ENCODE measurements around the gene TICRR.
"Not testable (repeated sequence)": the region's sequence is repeated elsewhere in the genome, so short reads cannot be mapped to it uniquely, and the experiment has no call there.

Gene TICRR

DNA sequence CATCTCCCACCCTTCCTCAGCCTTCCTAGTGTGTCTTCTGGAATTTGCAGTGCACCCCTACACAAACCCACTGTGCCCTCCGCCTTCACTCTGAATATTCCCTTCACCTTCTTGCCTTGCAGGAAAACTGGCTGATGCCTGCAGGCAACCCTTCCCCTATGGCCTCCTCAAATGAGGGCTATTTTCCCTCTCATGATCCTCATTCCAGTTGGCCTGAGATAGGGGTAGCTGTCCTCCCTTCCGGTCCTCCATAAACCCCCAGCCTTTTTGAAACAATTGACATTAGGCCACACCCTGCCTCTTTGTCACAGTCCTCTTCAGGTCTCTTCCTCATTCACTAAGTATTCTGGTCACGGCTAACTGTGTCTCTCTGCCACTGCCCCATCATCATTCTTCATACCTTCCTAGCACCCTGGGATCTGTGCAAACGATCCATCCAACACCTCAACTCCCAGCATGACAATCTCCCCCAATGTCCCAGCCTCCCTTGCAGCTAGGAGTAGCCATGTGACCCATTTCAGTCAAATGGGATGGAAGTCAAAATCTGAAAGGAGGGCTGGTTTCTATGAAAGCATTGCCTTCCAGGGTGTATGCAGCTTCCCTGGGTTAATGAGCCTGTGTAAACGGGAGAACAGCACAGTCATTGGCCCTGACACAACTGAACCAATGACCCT, 8.5 kb upstream of the TICRR start:
- no peak for DNase-seq

DNA sequence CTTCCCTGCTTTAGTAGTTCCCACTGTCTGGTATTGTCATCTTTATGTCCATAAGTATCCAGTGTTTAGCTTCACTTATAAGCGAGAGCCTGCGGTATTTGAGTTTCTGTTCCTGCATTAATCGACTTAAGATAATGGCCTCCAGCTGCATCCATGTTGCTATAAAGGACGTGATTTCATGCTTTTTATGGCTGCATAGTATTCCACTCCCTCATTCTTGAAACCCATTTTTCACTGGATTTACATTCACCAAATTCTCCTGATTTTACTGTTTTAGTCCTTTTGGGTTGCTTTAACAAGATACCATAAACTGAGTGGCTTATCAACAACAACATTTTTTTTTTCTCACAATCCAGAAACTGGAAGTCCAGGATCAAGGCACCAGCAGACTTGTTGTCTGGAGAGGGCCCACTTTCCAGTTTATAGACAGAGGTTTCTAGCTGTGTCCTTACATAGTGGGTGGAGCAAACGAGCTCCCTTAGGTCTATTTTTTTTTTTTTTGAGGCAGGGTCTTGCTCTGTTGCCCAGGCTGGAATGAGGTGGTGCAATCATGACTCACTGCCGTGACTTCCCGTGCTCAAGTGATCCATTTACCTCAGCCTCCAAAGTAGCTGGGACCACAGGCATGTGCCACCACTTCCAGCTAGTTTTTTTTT, 6.1 kb upstream of the TICRR start:
- DNase-seq, result no peak

DNA sequence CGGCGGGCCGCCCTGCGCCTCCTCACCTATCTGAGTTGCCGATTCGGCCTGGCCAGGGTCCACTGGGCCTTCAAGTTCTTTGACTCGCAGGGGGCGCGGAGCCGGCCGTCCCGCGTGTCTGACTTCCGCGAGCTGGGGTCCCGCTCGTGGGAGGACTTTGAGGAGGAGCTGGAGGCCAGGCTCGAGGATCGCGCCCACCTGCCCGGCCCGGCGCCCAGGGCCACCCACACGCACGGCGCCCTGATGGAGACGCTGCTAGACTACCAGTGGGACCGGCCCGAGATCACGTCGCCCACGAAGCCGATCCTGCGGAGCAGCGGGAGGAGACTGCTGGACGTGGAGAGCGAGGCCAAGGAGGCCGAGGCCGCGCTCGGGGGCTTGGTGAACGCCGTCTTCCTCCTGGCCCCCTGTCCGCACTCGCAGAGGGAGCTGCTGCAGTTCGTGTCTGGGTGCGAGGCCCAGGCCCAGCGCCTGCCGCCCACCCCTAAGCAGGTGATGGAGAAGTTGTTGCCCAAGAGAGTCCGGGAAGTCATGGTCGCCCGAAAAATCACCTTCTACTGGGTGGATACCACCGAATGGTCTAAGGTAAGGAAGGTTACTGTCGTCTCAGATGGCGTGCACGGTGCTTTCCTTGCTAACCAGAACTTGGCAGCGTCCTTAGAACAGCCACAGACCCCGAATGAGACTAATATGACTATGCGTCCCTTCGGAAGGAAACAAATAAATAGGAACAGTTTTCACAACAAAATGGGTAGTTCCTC, 567 bp downstream of the TICRR start:
- peak in 1 of 2 experiments; percentile 2 for DNase-seq

- no peak for DNase-seq
Observed at GRCh38 chr15:89576417-89576773, 1.1 kb downstream of the TICRR start.

GRCh38 chr15:89577776-89578115, 2.5 kb downstream of the TICRR start:
- no peak for DNase-seq

DNA sequence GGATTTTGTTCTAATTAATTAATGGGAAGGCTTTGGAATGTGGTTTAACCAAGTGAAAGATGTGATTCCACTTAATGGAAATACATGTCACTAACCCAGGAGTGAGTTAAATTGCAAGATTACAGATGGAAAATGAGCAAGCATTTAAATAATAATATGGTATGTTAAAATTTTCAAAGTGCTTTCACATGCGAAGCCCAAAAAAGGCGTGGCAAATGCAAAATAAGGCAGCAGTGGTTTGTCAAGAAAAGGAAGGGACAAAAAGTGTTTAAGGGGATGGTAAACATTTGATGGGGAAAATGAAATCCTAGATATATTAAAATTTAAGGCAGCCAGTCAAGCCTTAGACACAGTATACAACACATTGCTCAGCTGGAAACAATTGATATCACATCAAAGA, 2.9 kb downstream of the TICRR start:
- no peak for DNase-seq

- not testable (repeated sequence) for DNase-seq
Observed at GRCh38 chr15:89580747-89581146, 5.5 kb downstream of the TICRR start.

- DNase-seq, result no peak
Observed at GRCh38 chr15:89586651-89587050, 11.4 kb downstream of the TICRR start.

DNA sequence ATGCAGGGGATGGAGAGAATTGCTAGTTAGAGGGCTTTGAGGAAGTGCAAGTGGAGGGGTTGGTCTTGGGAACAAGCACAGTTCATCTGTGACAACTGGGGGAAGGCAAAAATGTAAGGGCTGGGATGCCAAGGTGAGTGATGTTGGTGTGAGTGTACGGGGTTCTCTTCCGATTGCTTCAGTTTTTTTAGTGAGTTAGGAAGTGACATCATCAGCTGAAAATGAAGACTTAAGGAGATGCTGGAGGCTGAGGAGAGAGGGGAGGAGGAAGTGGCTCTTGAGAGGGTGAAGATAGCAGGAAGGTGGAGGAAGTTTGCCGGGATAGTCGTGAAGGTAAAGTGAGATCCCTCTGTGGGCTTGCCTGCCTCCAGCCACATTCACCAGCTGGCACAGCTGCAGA, 12.7 kb downstream of the TICRR start:
- DNase-seq, result no peak

- no peak for DNase-seq
Observed at GRCh38 chr15:89591834-89592233, 16.6 kb downstream of the TICRR start.

- DNase-seq, result no peak
Observed at GRCh38 chr15:89593018-89593417, 17.7 kb downstream of the TICRR start.

GRCh38 chr15:89599021-89599420, 23.8 kb downstream of the TICRR start:
- no peak for DNase-seq

DNA sequence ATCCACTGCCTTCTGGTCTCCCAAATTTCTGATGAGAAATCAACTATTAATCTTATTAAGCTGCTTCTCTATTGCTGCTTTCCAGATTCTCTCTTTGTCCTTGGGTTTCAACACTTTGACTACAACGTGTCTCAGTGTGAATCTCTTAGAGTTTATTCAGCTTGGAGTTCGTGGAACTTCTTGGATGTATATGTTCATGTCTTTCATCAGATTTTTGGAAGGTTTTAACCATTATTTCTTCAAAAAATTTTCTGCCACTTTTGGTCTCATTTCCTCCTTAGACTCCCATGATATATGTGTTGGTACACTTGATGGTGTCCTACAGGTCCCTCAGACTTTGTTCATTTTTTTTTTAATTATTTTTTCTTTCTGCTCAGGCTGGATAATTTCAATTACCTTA, 36.0 kb downstream of the TICRR start:
- no peak for DNase-seq

DNA sequence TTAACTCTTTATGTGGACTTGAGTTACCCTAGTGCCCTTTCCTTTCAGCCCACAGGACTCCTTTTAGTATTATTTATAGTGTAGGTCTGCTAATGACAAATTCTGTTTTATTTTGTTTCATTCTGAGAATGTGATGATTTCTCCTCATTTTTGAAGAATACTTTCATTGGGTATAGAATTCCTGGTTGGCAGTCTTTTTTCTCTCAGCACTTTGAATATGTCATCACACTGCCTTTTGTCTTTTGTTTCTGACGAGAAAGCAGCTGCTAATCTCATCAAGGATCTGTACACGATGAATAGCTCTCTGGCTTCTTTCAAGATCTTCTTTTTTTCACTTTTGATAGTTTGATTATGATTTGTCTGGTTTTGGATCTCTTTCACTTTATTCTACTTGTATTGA, 37.8 kb downstream of the TICRR start:
- DNase-seq, result no peak

DNA sequence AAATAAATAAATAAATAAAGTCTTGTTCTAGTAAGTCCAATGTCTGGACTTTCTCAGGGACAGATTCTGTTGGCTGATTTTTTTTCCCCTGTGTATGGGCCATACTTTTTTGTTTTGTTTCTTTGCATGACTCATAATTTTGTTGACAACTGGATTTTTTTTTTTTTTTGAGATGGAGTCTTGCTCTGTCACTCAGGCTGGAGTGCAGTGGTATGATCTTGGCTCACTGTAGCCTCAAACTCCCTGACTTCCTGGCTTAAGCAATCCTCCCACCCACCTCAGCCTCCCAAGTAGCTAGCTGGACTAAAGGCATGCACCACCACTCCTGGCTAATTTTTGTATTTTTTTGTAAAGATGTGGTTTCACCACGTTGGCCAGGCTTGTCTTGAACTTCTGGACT, 38.9 kb downstream of the TICRR start:
- DNase-seq, result no peak

DNA sequence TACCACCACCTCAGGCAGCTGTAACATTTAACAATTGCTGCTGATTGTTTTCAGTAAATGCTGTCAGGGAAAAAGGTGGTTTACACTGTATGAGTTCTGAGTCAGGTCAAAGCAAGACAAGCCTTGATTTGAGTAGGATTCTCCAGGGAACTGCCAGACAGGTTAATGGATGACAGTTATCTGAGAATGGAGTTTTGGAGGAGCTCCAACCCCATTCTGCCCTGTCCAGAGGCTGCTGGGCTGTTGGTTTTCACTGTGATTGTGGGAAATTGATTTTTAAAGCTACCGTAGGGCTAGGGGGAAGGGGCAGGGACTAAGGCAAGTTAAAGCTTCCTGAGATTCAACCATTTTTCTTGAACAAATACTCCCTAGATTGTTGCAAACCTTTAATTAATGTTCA, 39.9 kb downstream of the TICRR start:
- DNase-seq, result no peak

GRCh38 chr15:89616228-89616627, 41.0 kb downstream of the TICRR start:
- no peak for DNase-seq

DNA sequence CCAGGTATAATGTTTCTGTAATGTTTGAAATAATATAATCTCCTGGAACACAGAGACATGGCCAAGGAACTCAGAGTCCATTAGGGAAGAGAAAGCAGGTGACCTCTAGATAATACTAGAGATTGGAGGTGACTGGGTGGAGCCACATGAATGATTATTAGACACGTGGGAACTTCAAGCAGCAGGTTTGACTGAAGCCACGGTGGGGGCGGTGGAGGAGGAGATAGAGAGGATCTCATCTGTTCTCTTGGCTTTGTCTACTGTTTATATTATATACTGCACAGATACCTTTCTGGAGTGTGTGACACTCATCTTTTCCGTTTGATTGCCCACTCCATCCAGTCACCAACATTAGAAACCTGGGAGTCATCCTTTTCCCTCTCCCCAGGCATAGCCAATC, 46.3 kb downstream of the TICRR start:
- DNase-seq, result no peak

DNA sequence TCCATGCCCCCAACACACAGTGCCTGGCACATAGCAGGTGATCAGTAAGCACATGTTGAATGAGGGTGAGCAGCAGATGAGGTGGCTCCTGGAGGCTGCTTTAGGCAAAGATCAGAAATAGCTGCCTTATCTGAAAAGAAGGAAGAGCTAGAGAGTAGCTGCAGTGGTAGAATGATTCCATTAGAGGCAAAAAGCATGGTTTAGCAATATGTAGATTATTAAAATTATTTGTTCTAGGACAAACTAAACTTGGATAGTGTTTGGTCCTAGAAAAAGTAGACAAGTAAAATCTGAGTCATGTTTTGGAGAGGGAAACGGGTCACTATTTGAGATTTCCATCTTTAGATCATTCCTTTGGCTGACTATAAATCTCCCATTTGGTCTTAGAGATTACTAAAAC, 47.9 kb downstream of the TICRR start:
- DNase-seq, result no peak

DNA sequence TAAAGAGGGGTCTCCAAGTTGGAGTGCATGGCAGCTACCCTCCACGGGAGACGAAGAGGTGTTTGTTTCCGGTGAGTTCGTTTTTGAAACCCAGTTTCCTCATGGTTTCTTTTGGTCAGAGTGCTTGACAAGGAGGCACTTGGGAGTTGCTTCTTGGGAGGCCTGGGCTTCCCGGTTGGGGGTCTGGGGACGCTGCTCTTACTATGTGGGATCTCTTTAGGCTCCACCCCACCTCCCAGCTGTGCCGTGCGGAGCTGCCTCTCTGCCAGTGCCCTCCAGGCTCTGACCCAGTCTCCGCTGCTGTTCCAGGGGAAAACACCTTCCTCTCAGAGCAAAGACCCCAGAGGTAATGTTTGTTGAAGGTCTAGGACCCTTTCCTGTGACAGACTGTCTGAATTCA, 50.4 kb downstream of the TICRR start:
- no peak for DNase-seq

DNA sequence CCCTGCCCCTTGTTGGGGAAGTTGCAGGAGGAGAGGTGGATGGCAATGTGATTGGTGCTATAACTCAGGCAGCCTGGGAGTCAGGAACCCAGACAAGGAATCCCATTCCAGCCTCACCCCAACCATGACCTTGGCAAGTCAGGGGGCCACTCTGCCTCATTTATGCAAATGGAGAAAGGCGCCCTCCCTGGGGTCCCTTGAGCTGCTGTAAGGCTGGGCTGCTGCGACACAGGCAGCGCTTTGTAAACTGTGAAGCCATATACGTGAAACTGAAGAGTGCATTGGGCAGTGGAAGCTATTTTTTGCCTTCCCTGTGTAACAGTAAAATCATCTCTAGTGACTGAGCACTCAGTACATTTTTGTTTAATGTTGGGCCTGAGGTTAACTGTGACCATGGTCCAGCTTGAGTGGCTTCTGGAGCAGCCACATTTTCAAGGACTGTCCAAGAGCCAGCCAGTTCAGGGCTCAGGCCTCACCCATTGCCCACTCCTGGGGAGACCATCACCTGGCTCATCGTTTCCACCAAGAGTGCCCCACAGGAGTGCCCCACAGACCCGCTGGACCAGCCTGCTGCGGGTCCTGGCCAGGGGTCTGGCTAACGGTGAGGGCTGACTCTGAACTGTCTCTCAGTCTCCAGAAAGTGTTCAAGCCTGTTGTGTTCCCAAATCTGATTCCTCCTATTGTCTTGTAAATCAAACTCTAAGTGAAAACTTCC, 52.1 kb downstream of the TICRR start:
- no peak for DNase-seq

DNA sequence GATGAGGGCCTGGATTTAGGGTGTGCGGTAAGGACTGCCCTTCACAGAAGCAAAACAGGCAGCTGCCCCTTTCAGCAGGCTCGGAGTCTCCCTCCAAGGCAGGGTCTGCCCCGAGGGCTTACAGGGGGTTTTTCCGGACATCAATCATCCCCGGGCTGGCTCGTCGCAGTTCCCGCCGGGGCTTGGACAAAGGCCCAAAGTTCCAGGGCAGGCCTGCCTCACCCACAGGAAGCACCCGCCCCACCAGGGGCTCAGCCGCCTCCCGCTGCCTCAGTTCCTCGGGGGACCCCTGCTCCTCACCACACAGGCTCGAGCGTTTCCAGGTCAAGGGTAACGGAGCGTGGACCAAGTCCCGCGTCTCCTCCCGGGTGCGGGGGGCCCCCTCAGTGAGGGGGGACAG, 53.0 kb downstream of the TICRR start:
- DNase-seq, result no peak

GRCh38 chr15:89628806-89629715, 53.8 kb downstream of the TICRR start:
- no peak for DNase-seq
